Measurements from ENCODE around the gene FSD1L.

- TF ChIP-seq CTCF (conservative IDR thresholded peaks at IDR 0.05) (no peak), EZH2 (IDR thresholded peaks at IDR 0.05; ENCODE audit: low read depth) (no peak)
These were observed 52.4 kb downstream of the FSD1L start for GRCh38 chr9:105500108-105500766.

Measured in PC-9 (cell line).